Esophagus squamous epithelium (tissue), 4 donors: ENCODE results near the gene TBX5.

Experiments
- POLR2A ChIP-seq, 4 donors: fragments of 450-650 bp; IDR thresholded peaks; one replicate each; pipeline ENCODE4 v1.6.1; 2017; ENCODE audit warnings: antibody characterized with exemption in 4 of 4, mild to moderate bottlenecking in 4 of 4, moderate library complexity in 3 of 4
- TF ChIP-seq, protein P1 (sequence below), 6 experiments: fragments of 450-650 bp in 4 of 6; fragments of 200-600 bp in 2 of 6; sonication (generic) in 2 of 6; IDR thresholded peaks; one replicate each; pipeline ENCODE4 v1.5.1; 2016 to 2019; ENCODE audit warnings: antibody characterized with exemption in 6 of 6, mild to moderate bottlenecking in 4 of 6, moderate library complexity in 4 of 6

GRCh38 chr12:114392909-114393308 is 13.0 kb downstream of the TBX5 start:
- TF ChIP-seq, protein P1, sequence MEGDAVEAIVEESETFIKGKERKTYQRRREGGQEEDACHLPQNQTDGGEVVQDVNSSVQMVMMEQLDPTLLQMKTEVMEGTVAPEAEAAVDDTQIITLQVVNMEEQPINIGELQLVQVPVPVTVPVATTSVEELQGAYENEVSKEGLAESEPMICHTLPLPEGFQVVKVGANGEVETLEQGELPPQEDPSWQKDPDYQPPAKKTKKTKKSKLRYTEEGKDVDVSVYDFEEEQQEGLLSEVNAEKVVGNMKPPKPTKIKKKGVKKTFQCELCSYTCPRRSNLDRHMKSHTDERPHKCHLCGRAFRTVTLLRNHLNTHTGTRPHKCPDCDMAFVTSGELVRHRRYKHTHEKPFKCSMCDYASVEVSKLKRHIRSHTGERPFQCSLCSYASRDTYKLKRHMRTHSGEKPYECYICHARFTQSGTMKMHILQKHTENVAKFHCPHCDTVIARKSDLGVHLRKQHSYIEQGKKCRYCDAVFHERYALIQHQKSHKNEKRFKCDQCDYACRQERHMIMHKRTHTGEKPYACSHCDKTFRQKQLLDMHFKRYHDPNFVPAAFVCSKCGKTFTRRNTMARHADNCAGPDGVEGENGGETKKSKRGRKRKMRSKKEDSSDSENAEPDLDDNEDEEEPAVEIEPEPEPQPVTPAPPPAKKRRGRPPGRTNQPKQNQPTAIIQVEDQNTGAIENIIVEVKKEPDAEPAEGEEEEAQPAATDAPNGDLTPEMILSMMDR (IDR thresholded peaks at IDR 0.05) = no peak
- no peak for TF ChIP-seq POLR2A (IDR thresholded peaks at IDR 0.05)
